ENCODE data around the gene TAOK3. TPM values are rescaled to one million over a fixed set of nuclear protein-coding genes. Genes with fewer than 3 reads are reported as not detected.
"Not testable (repeated sequence)": the region's sequence is repeated elsewhere in the genome, so short reads cannot be mapped to it uniquely, and the experiment has no call there.

TAOK3 gene
- total RNA-seq, 1 donor: 27.8 TPM

DNA sequence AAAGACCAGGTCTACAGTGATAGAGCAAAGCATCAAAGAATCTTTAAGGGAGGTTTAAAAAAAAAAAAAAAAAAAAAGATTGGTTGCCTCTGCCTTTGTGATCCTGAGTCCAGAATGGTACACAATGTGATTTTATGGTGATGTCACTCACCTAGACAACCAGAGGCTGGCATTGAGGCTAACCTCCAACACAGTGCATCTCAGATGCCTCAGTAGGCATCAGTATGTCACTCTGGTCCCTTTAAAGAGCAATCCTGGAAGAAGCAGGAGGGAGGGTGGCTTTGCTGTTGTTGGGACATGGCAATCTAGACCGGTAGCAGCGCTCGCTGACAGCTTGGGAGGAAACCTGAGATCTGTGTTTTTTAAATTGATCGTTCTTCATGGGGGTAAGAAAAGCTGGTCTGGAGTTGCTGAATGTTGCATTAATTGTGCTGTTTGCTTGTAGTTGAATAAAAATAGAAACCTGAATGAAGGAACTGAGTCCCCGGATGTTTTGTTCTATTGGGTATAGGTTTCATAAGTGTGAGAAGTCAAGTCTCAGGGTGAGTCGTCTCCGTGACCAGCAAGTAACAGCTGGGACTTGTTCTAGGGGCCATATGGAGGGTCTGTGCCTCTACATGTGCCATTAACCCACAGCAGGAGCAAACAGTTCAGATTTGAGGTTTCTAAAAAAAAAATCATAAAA is 227.5 kb downstream of the TAOK3 start:
- TF ChIP-seq CTCF (IDR thresholded peaks at IDR 0.05; ENCODE audit: insufficient read depth, low read length): no peak
- no peak for DNase-seq (ENCODE audit: low read depth)

GRCh38 chr12:118144499-118144898 is 228.2 kb downstream of the TAOK3 start:
- no peak for TF ChIP-seq CTCF (IDR thresholded peaks at IDR 0.05; ENCODE audit: insufficient read depth, low read length)
- no peak overlapping the region for H3K4me3 ChIP-seq (ENCODE audit: low read depth, low read length)
- DNase-seq (ENCODE audit: low read depth): no peak

More for the DNA sequence above, 227.5 kb downstream of the TAOK3 start:
- H3K4me3 ChIP-seq (ENCODE audit: low read depth, low read length): no peak overlapping the region

- TF ChIP-seq CTCF (IDR thresholded peaks at IDR 0.05; ENCODE audit: insufficient read depth, low read length): no peak
- H3K4me3 ChIP-seq (ENCODE audit: low read depth, low read length): no peak overlapping the region
- no peak for DNase-seq (ENCODE audit: low read depth)
Observed at GRCh38 chr12:118140825-118141224, 231.9 kb downstream of the TAOK3 start.

GRCh38 chr12:118137148-118137678 is 235.5 kb downstream of the TAOK3 start:
- DNase-seq (ENCODE audit: low read depth): no peak
- no peak for TF ChIP-seq CTCF (IDR thresholded peaks at IDR 0.05; ENCODE audit: insufficient read depth, low read length)
- H3K4me3 ChIP-seq (ENCODE audit: low read depth, low read length): peak overlapping the region; percentile 88

DNA sequence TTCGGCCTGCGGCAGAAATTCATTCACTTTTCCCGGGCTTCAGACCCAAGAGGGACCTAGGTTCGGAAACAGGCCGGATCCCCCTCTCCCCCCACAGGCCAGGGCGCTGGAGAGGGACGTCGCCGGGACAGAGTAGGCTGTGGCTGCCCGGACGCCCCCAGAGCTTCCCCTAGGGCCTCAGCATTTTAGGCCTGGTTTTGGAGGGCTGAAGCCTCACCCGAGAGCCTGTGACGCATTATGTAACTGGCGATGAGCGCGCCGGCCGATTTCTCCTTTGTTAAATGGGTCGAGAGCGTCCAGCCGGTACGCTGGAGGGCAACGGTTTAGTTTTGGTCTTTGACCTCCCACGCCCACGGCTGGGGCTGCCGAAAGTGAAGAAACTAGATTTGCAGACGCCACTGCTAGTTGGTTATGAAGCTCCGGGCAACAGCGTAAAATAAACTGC is 236.1 kb downstream of the TAOK3 start:
- H3K4me3 ChIP-seq (ENCODE audit: low read depth, low read length): peak overlapping the region; percentile 88
- TF ChIP-seq CTCF (IDR thresholded peaks at IDR 0.05; ENCODE audit: insufficient read depth, low read length): no peak
- DNase-seq (ENCODE audit: low read depth): peak; percentile 55

GRCh38 chr12:118135788-118136558 is 236.7 kb downstream of the TAOK3 start, which contains the start of gene PEBP1:
TSS of gene PEBP1 (plus strand) at chr12:118136124. CDS start at chr12:118136210, 86 bp downstream.
- peak within 1 kb of the TSS; percentile 88 for H3K4me3 ChIP-seq (ENCODE audit: low read depth, low read length)
- no peak for TF ChIP-seq CTCF (IDR thresholded peaks at IDR 0.05; ENCODE audit: insufficient read depth, low read length)
- DNase-seq (ENCODE audit: low read depth): peak; percentile 87

DNA sequence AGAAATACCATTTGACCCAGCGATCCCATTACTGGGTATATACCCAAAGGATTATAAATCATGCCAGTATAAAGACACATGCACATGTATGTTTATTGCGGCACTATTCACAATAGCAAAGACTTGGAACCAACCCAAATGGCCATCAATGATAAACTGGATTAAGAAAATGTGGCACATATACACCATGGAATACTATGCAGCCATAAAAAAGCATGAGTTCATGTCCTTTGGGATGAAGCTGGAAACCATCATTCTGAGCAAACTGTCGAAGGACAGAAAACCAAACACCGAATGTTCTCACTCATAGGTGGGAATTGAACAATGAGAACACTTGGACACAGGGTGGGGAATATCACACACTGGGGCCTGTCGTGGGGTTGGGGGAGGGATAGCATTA is 243.3 kb downstream of the TAOK3 start:
- not testable (repeated sequence) for DNase-seq (ENCODE audit: low read depth); H3K4me3 ChIP-seq (ENCODE audit: low read depth, low read length)

Measured in fibroblast of the aortic adventitia (primary cell).